Fibroblast of lung (primary cell): ENCODE data around the gene CCDC149. TPM values are rescaled to one million over a fixed set of nuclear protein-coding genes. Genes with fewer than 3 reads are reported as not detected.
A peak's percentile ranks its signal among the peaks of the same experiment; 100 is the strongest.

Experiments used
- DNase-seq, 2 donors: peaks; one replicate each; pipeline versions ENCODE4 v3.0.0 to v3.0.0-alpha.2; 2010; ENCODE audit warnings: low read depth in 2 of 2
- H2AFZ ChIP-seq: 2 replicates; pipeline ENCODE4 v1.5.1; 2012; ENCODE audit warnings: low read length, control low read depth, inconsistent platforms
- H3K27ac ChIP-seq: 2 replicates; pipeline ENCODE4 v1.5.1; 2011; ENCODE audit warnings: low read length, control low read depth; ENCODE audit not compliant: insufficient read depth
- H3K27me3 ChIP-seq: 2 replicates; pipeline ENCODE4 v1.5.1; 2011; ENCODE audit warnings: mild to moderate bottlenecking, low read length; ENCODE audit not compliant: control insufficient read depth, insufficient read depth
- H3K36me3 ChIP-seq: 2 replicates; pipeline ENCODE4 v1.5.1; 2011; ENCODE audit warnings: low read length; ENCODE audit not compliant: control insufficient read depth, insufficient read depth
- H3K4me1 ChIP-seq: 2 replicates; pipeline ENCODE4 v1.5.1; 2011; ENCODE audit warnings: low read length; ENCODE audit not compliant: control insufficient read depth, insufficient read depth; ENCODE audit errors: extremely low read depth
- H3K4me2 ChIP-seq: 2 replicates; pipeline ENCODE4 v1.5.1; 2011; ENCODE audit warnings: low read length, control low read depth; ENCODE audit not compliant: insufficient read depth; ENCODE audit errors: extremely low read depth
- H3K4me3 ChIP-seq, 4 experiments: fragments of 200-600 bp in 1 of 4; sonication (generic) in 1 of 4; replicated peaks in 1 of 4; 2 replicates each; pipeline ENCODE4 v1.5.1; 2011 to 2016; ENCODE audit warnings: low read length in 4 of 4, low read depth in 3 of 4, mild to moderate bottlenecking in 3 of 4, control low read depth in 2 of 4, inconsistent platforms in 1 of 4, mixed read lengths in 1 of 4; ENCODE audit not compliant: insufficient read depth in 1 of 4; ENCODE audit errors: control extremely low read depth in 1 of 4
- H3K79me2 ChIP-seq: 2 replicates; pipeline ENCODE4 v1.5.1; 2012; ENCODE audit warnings: mild to moderate bottlenecking, low read length, inconsistent platforms; ENCODE audit not compliant: control insufficient read depth, insufficient read depth
- H3K9ac ChIP-seq: 2 replicates; pipeline ENCODE4 v1.5.1; 2011; ENCODE audit warnings: mild to moderate bottlenecking, low read length, control low read depth; ENCODE audit not compliant: insufficient read depth
- H3K9me3 ChIP-seq: 2 replicates; pipeline ENCODE4 v1.5.1; 2012; ENCODE audit warnings: low read depth, low read length; ENCODE audit not compliant: control insufficient read depth, insufficient read depth
- H4K20me1 ChIP-seq: 2 replicates; pipeline ENCODE4 v1.5.1; 2011; ENCODE audit warnings: low read length; ENCODE audit not compliant: control insufficient read depth, insufficient read depth; ENCODE audit errors: extremely low read depth
- EZH2 ChIP-seq: IDR thresholded peaks from 2 replicates; pipeline ENCODE4 v1.5.1; 2012; ENCODE audit warnings: low read length, control low read depth, mild to moderate bottlenecking; ENCODE audit errors: missing control alignments
- polyA plus RNA-seq, 2 donors: library from polyadenylated mRNA; depleted of rRNA in 1 of 2; stranded (reverse) in 1 of 2; unstranded in 1 of 2; fragments of >200 nt; gene quantifications; 2 replicates each; pipeline ENCODE4 v1.2.1, GENCODE V29; 2011 to 2012; ENCODE audit warnings: missing spikeins in 1 of 2
- total RNA-seq: library from RNA; depleted of rRNA; stranded (reverse); fragments of >200 nt; gene quantifications from 2 replicates; pipeline ENCODE4 v1.2.1, GENCODE V29; 2014
- TF ChIP-seq, protein P1 (sequence below), 2 donors: IDR thresholded peaks in 1 of 2; conservative IDR thresholded peaks in 1 of 2; 1 replicate in 1 of 2; 2 replicates in 1 of 2; pipeline ENCODE4 v1.5.1; 2011 to 2012; ENCODE audit warnings: low read length in 2 of 2, control low read depth in 1 of 2, inconsistent platforms in 1 of 2, low read depth in 1 of 2, mild to moderate bottlenecking in 1 of 2

The CCDC149 gene
- total and polyA plus RNA-seq, 2 donors (not counting 1 experiment from before 2014, with no cell fraction given): 13.9 to 14.6 TPM

DNA sequence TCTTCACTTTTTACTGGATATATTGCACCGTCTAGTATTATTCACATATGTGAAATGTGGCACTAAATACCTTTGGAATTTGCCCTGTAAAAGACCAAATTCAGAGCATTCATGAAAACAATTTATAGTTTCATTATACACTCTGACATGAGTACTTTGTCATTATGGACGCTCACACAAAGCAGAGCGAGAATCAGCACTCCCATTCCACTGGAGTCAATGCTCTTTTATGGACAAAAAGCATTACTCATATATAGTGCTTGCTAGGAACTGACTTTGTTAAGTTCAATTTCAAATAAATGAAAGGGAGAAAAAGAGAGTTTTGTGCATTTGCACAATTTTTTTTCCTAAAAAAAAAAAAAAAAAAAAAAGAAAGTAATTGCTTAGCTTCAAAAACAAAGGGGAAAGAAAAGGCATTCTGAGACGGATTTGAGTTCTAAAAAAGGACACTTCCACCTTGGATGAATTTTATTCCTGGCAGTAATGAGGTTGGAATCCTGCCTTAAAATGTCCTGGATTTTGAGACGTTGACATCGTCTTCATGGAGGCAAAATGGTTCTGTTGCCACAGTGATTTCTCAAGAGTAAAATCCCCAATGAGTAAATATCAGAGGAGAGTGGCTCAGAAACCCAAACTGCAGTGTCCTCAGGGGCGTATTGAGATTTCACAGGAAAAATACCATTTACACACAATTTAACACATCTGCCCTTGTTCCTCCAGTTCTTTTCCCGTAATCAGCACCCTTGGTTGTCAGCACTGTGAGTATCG lies 34.8 kb downstream of the CCDC149 start:
- Histone ChIP-seq H3K4me2 (no peak overlapping the region), H3K4me1 (no peaks in the 10 kb centered on the region)
- TF ChIP-seq, protein P1, sequence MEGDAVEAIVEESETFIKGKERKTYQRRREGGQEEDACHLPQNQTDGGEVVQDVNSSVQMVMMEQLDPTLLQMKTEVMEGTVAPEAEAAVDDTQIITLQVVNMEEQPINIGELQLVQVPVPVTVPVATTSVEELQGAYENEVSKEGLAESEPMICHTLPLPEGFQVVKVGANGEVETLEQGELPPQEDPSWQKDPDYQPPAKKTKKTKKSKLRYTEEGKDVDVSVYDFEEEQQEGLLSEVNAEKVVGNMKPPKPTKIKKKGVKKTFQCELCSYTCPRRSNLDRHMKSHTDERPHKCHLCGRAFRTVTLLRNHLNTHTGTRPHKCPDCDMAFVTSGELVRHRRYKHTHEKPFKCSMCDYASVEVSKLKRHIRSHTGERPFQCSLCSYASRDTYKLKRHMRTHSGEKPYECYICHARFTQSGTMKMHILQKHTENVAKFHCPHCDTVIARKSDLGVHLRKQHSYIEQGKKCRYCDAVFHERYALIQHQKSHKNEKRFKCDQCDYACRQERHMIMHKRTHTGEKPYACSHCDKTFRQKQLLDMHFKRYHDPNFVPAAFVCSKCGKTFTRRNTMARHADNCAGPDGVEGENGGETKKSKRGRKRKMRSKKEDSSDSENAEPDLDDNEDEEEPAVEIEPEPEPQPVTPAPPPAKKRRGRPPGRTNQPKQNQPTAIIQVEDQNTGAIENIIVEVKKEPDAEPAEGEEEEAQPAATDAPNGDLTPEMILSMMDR (conservative IDR thresholded peaks at IDR 0.05 in 1 of 2, IDR thresholded peaks at IDR 0.05 in 1 of 2; ENCODE audit: low read depth in 1 of 2, low read length in 2 of 2): no peak
- TF ChIP-seq EZH2: no peak

GRCh38 chr4:24876431-24876830 lies 36.4 kb downstream of the CCDC149 start:
- no peak for DNase-seq
- Histone ChIP-seq H3K9me3 (no peaks in the 10 kb centered on the region), H3K9ac (no peak overlapping the region), H3K4me3 (no peak overlapping the region), H3K79me2 (no peaks in the 10 kb centered on the region), H2AFZ (no peak overlapping the region), H3K27ac (no peak overlapping the region), H3K4me1 (no peaks in the 10 kb centered on the region), H3K36me3 (no peaks in the 10 kb centered on the region), H3K27me3 (no peaks in the 10 kb centered on the region), H4K20me1 (no peaks in the 10 kb centered on the region), H3K4me2 (no peak overlapping the region)
- TF ChIP-seq, protein P1 (conservative IDR thresholded peaks at IDR 0.05 in 1 of 2, IDR thresholded peaks at IDR 0.05 in 1 of 2; ENCODE audit: low read depth in 1 of 2, low read length in 2 of 2): no peak
- no peak for TF ChIP-seq EZH2

More for the DNA sequence above, 34.8 kb downstream of the CCDC149 start:
- Histone ChIP-seq H3K4me3 (no peak overlapping the region), H3K79me2 (no peaks in the 10 kb centered on the region), H3K9ac (no peak overlapping the region), H3K9me3 (no peaks in the 10 kb centered on the region), H3K27me3 (no peaks in the 10 kb centered on the region), H3K27ac (no peak overlapping the region), H3K36me3 (no peaks in the 10 kb centered on the region), H2AFZ (no peak overlapping the region), H4K20me1 (no peaks in the 10 kb centered on the region)
- DNase-seq: peak in 1 of 2 donors; percentile 28

- Histone ChIP-seq H3K27ac (no peak overlapping the region), H3K36me3 (no peaks in the 10 kb centered on the region), H3K4me1 (no peaks in the 10 kb centered on the region), H3K9me3 (no peaks in the 10 kb centered on the region), H2AFZ (no peak overlapping the region), H3K4me3 (no peak overlapping the region), H3K79me2 (no peaks in the 10 kb centered on the region), H3K27me3 (no peaks in the 10 kb centered on the region), H4K20me1 (no peaks in the 10 kb centered on the region), H3K9ac (no peak overlapping the region), H3K4me2 (no peak overlapping the region)
- TF ChIP-seq EZH2: no peak
- TF ChIP-seq, protein P1 (conservative IDR thresholded peaks at IDR 0.05 in 1 of 2, IDR thresholded peaks at IDR 0.05 in 1 of 2; ENCODE audit: low read depth in 1 of 2, low read length in 2 of 2): no peak
- DNase-seq: no peak
Measured at GRCh38 chr4:24872720-24873119, 40.1 kb downstream of the CCDC149 start.
